ENCODE measurements around the gene SALL2. TPM values are rescaled to one million over a fixed set of nuclear protein-coding genes. Genes with fewer than 3 reads are reported as not detected.
A peak's percentile ranks its signal among the peaks of the same experiment; 100 is the strongest.

The SALL2 gene
- total RNA-seq, 1 experiment from 2014 or later = 10.9 TPM

DNA sequence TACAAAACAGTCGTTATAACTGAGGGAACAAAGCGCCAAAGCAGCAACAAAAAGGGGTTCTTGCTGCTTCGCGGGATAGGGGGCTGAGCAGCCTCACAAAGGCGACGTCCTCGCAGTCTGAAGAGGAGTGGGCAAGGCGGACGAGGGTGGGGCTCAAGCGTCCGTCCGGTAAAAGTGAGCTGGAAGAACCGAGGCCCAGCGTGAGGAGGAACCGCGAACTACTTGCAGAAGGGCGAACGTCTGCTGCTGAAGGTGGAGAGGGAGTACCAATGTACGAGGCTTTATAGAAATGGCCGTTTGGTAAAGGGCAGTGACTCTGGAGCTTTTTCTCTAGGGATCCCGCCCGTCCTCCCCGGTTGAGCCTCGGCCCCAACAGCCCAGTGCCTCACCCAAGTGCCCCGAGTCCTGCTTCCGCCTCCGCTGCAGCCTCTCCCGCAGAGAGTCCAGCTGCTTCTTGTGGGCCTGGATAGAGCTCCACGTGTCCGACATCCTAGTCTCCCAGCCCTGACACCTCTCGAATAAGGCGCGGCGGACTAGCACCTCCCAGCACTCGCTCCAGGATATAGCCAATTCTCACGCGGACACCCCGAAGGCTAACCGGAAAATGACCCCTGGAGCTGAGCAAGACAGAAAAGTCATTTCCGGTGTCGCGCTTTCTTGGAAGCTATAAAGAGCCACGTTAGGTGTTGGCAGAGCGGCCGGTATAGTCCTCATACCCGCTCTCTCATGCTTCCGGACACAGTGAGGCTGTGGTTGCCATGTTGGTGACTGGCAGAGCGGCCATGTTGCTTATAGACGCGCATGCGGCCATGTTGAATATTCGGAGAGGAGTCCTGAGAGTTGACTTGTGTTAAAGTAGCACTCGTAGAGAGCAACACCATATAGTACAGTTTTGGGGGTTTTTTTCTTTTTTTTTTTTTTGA lies 15.2 kb downstream of the SALL2 start, which contains the start of gene METTL3:
TSS of gene METTL3 (minus strand) at position 606 of the 923 bp plus-strand sequence. CDS start at position 489, 117 bp downstream.
- DNase-seq = peak; percentile 94 to 98
- H3K27me3 ChIP-seq (replicated peaks; ENCODE audit: control insufficient read depth, insufficient read depth, low read length) = no peaks in the 10 kb centered on the region
- ChIA-PET POLR2A (interaction anchor here (0.6 to 1.9 kb wide), 9 partner anchors 12 to 211 kb away, joined by 5 to 29 read pairs (median 11); partner anchors contain the start of genes CHD8, RAB2B, SALL2 and TOX4), CTCF (interaction anchor here (0.6 to 1.9 kb wide), 7 partner anchors 8 to 55 kb away, joined by 3 to 15 read pairs (median 5); partner anchors contain the start of genes CHD8, RAB2B, SALL2 and TOX4)
- H3K27me3 Mint-ChIP-seq (ENCODE audit: insufficient read depth, unreplicated experiment) = no peaks in the 10 kb centered on the region
- TSS peak; percentile 63 for BruUV-seq (replicated peaks)
- peaks cover 8% of the 10 kb centered on the region for H3K4me1 Mint-ChIP-seq (ENCODE audit: low read depth, unreplicated experiment)
- H3K9me3 Mint-ChIP-seq (ENCODE audit: unreplicated experiment) = no peaks in the 10 kb centered on the region
- peak within 1 kb of the TSS; percentile 89 for H3K4me3 ChIP-seq (ENCODE audit: low read depth, low read length)
- H3K27ac Mint-ChIP-seq (ENCODE audit: unreplicated experiment) = peak within 1 kb of the TSS; percentile 97
- H3K4me3 Mint-ChIP-seq (ENCODE audit: unreplicated experiment) = peak within 1 kb of the TSS; percentile 96
- no peaks in the 10 kb centered on the region for H3K4me1 ChIP-seq
- TF ChIP-seq, protein P1, sequence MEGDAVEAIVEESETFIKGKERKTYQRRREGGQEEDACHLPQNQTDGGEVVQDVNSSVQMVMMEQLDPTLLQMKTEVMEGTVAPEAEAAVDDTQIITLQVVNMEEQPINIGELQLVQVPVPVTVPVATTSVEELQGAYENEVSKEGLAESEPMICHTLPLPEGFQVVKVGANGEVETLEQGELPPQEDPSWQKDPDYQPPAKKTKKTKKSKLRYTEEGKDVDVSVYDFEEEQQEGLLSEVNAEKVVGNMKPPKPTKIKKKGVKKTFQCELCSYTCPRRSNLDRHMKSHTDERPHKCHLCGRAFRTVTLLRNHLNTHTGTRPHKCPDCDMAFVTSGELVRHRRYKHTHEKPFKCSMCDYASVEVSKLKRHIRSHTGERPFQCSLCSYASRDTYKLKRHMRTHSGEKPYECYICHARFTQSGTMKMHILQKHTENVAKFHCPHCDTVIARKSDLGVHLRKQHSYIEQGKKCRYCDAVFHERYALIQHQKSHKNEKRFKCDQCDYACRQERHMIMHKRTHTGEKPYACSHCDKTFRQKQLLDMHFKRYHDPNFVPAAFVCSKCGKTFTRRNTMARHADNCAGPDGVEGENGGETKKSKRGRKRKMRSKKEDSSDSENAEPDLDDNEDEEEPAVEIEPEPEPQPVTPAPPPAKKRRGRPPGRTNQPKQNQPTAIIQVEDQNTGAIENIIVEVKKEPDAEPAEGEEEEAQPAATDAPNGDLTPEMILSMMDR (IDR thresholded peaks at IDR 0.05; ENCODE audit: insufficient read depth in 1 of 2, low read depth in 1 of 2, low read length in 1 of 2, severe bottlenecking in 1 of 2, unreplicated experiment in 1 of 2) = no peak
- intact Hi-C loops (cut with micrococcal nuclease; ENCODE audit: unreplicated experiment) = loop anchor here (1.0 to 5.0 kb wide), 5 partner anchors 16 to 1054 kb away; partner anchors contain the start of genes APEX1, CHD8, SALL2 and TOX4
- H3K36me3 Mint-ChIP-seq (ENCODE audit: insufficient read depth, unreplicated experiment) = peaks cover 35% of the 10 kb centered on the region
- H3K36me3 ChIP-seq (ENCODE audit: control insufficient read depth, insufficient read depth, low read length) = peaks cover 2% of the 10 kb centered on the region; the same call in 1 of the 2 replicates
- no peaks in the 10 kb centered on the region for H3K9me3 ChIP-seq

- TF ChIP-seq, protein P1 (IDR thresholded peaks at IDR 0.05; ENCODE audit: insufficient read depth in 1 of 2, low read depth in 1 of 2, low read length in 1 of 2, severe bottlenecking in 1 of 2, unreplicated experiment in 1 of 2) = no peak
- H3K4me1 ChIP-seq = no peaks in the 10 kb centered on the region
- Mint-ChIP-seq H3K27ac (ENCODE audit: unreplicated experiment) (peak overlapping the region; percentile 97), H3K4me3 (ENCODE audit: unreplicated experiment) (peak overlapping the region; percentile 96), H3K9me3 (ENCODE audit: unreplicated experiment) (no peaks in the 10 kb centered on the region), H3K27me3 (ENCODE audit: insufficient read depth, unreplicated experiment) (no peaks in the 10 kb centered on the region), H3K4me1 (ENCODE audit: low read depth, unreplicated experiment) (peaks cover 8% of the 10 kb centered on the region), H3K36me3 (ENCODE audit: insufficient read depth, unreplicated experiment) (peaks cover 35% of the 10 kb centered on the region)
- peaks cover 2% of the 10 kb centered on the region; the same call in 1 of the 2 replicates for H3K36me3 ChIP-seq (ENCODE audit: control insufficient read depth, insufficient read depth, low read length)
- intact Hi-C loops (cut with micrococcal nuclease; ENCODE audit: unreplicated experiment) = loop anchor here (2.0 to 5.0 kb wide), 2 partner anchors 17 to 1052 kb away; partner anchors contain the start of genes APEX1 and SALL2
- CTCF ChIA-PET = interaction anchor here (1.9 kb wide), 1 partner anchor 17 kb away, joined by 12 read pairs; the partner anchor contains the start of gene SALL2
- no peaks in the 10 kb centered on the region for H3K27me3 ChIP-seq (replicated peaks; ENCODE audit: control insufficient read depth, insufficient read depth, low read length)
- peak overlapping the region; percentile 89 for H3K4me3 ChIP-seq (ENCODE audit: low read depth, low read length)
- POLR2A ChIA-PET = no interaction called here
- no peaks in the 10 kb centered on the region for H3K9me3 ChIP-seq
- BruUV-seq (replicated peaks) = no TSS peak
- DNase-seq = no peak
Observed at GRCh38 chr14:21509432-21510143, 16.6 kb downstream of the SALL2 start.

DNA sequence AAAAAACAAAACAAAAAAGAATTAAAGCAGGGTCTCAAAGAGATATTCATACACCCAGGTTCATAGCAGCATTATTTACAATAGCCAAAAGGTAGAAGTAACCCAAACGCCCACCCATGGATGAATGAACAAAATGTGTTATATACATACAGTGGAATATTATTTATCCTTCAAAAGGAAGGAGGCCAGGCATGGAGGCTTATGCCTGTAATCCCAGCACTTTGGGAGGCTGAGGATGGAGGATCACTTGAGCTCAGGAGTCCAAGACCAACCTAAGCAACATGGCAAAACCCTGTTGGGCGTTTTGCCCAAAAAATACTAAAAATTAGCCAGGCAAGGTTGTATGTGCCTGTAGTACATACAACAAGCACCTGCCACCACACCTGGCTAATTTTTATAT lies 19.6 kb downstream of the SALL2 start:
- Mint-ChIP-seq H3K36me3 (ENCODE audit: insufficient read depth, unreplicated experiment) (peaks cover 54% of the 10 kb centered on the region), H3K9me3 (ENCODE audit: unreplicated experiment) (no peaks in the 10 kb centered on the region), H3K4me3 (ENCODE audit: unreplicated experiment) (no peak overlapping the region), H3K4me1 (ENCODE audit: low read depth, unreplicated experiment) (peaks cover 8% of the 10 kb centered on the region), H3K27ac (ENCODE audit: unreplicated experiment) (no peak overlapping the region), H3K27me3 (ENCODE audit: insufficient read depth, unreplicated experiment) (no peaks in the 10 kb centered on the region)
- CTCF ChIA-PET = no interaction called here
- POLR2A ChIA-PET = no interaction called here
- TF ChIP-seq, protein P1 (IDR thresholded peaks at IDR 0.05; ENCODE audit: insufficient read depth in 1 of 2, low read depth in 1 of 2, low read length in 1 of 2, severe bottlenecking in 1 of 2, unreplicated experiment in 1 of 2) = no peak
- peaks cover 4% of the 10 kb centered on the region; the same call in 1 of the 2 replicates for H3K36me3 ChIP-seq (ENCODE audit: control insufficient read depth, insufficient read depth, low read length)
- no peaks in the 10 kb centered on the region for H3K9me3 ChIP-seq
- BruUV-seq (replicated peaks) = no TSS peak
- intact Hi-C loops (cut with micrococcal nuclease; ENCODE audit: unreplicated experiment) = no loop called here
- no peaks in the 10 kb centered on the region for H3K27me3 ChIP-seq (replicated peaks; ENCODE audit: control insufficient read depth, insufficient read depth, low read length)
- no peak for DNase-seq
- no peaks in the 10 kb centered on the region for H3K4me1 ChIP-seq
- no peak overlapping the region for H3K4me3 ChIP-seq (ENCODE audit: low read depth, low read length)
